ENCODE results near the gene UNC119B. TPM values are rescaled to one million over a fixed set of nuclear protein-coding genes. Genes with fewer than 3 reads are reported as not detected.
A peak's percentile ranks its signal among the peaks of the same experiment; 100 is the strongest.

UNC119B gene
- total RNA-seq, 1 donor, result 23.2 TPM

DNA sequence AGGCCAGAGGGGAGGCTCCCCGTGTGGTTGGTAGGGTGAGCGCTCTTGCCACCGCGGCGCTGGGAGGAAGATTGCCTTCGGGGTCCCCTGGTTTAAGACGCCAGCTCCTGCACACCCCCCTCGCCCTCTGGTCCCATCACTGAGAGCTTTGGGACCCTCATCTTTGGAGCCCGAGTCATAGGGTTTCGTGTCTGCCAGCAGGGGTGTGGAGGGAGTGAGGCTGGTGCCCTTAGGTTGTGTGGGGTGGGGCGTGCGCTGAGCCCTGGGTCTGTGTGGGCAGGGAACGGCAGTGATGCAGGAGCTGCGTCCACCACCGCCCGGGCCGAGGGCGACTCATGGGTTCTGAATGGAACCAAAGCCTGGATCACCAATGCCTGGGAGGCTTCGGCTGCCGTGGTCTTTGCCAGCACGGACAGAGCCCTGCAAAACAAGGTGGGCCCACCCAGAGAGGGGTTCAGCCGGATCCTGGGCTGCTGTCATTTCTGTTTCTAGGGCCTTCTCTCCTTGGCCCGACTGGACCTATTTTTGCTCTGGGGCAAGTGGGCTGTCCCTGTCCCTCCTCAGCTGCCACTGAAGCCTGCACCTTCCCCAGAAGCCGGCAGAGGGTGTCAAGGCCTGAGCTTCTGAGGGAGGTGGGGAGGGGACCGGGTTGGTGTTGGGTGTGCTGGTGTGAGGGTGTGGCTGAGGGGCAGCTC lies 27.4 kb downstream of the UNC119B start:
- peak; percentile 81 for DNase-seq (ENCODE audit: insufficient read length, low spot score, missing footprints)
- TF ChIP-seq, protein P1, sequence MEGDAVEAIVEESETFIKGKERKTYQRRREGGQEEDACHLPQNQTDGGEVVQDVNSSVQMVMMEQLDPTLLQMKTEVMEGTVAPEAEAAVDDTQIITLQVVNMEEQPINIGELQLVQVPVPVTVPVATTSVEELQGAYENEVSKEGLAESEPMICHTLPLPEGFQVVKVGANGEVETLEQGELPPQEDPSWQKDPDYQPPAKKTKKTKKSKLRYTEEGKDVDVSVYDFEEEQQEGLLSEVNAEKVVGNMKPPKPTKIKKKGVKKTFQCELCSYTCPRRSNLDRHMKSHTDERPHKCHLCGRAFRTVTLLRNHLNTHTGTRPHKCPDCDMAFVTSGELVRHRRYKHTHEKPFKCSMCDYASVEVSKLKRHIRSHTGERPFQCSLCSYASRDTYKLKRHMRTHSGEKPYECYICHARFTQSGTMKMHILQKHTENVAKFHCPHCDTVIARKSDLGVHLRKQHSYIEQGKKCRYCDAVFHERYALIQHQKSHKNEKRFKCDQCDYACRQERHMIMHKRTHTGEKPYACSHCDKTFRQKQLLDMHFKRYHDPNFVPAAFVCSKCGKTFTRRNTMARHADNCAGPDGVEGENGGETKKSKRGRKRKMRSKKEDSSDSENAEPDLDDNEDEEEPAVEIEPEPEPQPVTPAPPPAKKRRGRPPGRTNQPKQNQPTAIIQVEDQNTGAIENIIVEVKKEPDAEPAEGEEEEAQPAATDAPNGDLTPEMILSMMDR (IDR thresholded peaks at IDR 0.05; ENCODE audit: extremely low read depth, low read depth, low read length), result peak; percentile 18
- Histone ChIP-seq H3K36me3 (ENCODE audit: insufficient read depth, low read length) (no peaks in the 10 kb centered on the region), H3K9me3 (ENCODE audit: low read depth, low read length) (no peaks in the 10 kb centered on the region), H3K4me1 (ENCODE audit: insufficient read depth, low read length) (no peaks in the 10 kb centered on the region), H2AFZ (ENCODE audit: low read length) (no peak overlapping the region), H3K27ac (ENCODE audit: low read depth, low read length) (no peak overlapping the region), H3K4me2 (ENCODE audit: insufficient read depth, low read length) (no peak overlapping the region), H4K20me1 (ENCODE audit: insufficient read depth, low read length) (no peaks in the 10 kb centered on the region), H3K27me3 (ENCODE audit: insufficient read depth, low read length) (no peaks in the 10 kb centered on the region), H3K4me3 (ENCODE audit: insufficient read depth, low read length) (no peak overlapping the region), H3K79me2 (ENCODE audit: insufficient read depth, low read length) (no peaks in the 10 kb centered on the region)

DNA sequence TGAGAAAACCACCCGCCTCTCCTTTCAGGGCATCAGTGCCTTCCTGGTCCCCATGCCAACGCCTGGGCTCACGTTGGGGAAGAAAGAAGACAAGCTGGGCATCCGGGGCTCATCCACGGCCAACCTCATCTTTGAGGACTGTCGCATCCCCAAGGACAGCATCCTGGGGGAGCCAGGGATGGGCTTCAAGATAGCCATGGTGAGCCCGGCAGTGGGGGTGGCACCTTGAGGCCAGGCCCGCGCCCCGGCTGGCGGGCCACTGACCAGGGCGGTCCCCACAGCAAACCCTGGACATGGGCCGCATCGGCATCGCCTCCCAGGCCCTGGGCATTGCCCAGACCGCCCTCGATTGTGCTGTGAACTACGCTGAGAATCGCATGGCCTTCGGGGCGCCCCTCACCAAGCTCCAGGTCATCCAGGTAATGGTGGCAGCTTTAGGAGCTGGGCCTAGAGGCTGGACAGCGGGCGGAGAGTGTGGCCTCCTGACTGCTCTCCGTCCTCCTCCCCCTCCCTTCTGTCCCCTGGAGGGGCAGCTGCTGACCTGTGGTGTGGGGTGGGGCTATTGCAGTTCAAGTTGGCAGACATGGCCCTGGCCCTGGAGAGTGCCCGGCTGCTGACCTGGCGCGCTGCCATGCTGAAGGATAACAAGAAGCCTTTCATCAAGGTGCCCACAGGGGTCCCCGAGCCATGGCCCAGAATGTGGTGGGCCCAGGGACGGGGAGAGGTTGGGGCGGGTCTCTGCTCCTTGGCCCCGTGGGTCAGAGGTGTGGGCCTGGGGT lies 28.2 kb downstream of the UNC119B start:
- Histone ChIP-seq H3K27ac (ENCODE audit: low read depth, low read length) (no peak overlapping the region), H3K27me3 (ENCODE audit: insufficient read depth, low read length) (no peaks in the 10 kb centered on the region), H3K4me3 (ENCODE audit: insufficient read depth, low read length) (no peak overlapping the region), H2AFZ (ENCODE audit: low read length) (no peak overlapping the region), H3K36me3 (ENCODE audit: insufficient read depth, low read length) (no peaks in the 10 kb centered on the region), H3K4me1 (ENCODE audit: insufficient read depth, low read length) (no peaks in the 10 kb centered on the region), H3K79me2 (ENCODE audit: insufficient read depth, low read length) (no peaks in the 10 kb centered on the region), H4K20me1 (ENCODE audit: insufficient read depth, low read length) (no peaks in the 10 kb centered on the region), H3K9me3 (ENCODE audit: low read depth, low read length) (no peaks in the 10 kb centered on the region), H3K4me2 (ENCODE audit: insufficient read depth, low read length) (no peak overlapping the region)
- TF ChIP-seq, protein P1 (IDR thresholded peaks at IDR 0.05; ENCODE audit: extremely low read depth, low read depth, low read length), result no peak
- DNase-seq (ENCODE audit: insufficient read length, low spot score, missing footprints), result no peak

DNA sequence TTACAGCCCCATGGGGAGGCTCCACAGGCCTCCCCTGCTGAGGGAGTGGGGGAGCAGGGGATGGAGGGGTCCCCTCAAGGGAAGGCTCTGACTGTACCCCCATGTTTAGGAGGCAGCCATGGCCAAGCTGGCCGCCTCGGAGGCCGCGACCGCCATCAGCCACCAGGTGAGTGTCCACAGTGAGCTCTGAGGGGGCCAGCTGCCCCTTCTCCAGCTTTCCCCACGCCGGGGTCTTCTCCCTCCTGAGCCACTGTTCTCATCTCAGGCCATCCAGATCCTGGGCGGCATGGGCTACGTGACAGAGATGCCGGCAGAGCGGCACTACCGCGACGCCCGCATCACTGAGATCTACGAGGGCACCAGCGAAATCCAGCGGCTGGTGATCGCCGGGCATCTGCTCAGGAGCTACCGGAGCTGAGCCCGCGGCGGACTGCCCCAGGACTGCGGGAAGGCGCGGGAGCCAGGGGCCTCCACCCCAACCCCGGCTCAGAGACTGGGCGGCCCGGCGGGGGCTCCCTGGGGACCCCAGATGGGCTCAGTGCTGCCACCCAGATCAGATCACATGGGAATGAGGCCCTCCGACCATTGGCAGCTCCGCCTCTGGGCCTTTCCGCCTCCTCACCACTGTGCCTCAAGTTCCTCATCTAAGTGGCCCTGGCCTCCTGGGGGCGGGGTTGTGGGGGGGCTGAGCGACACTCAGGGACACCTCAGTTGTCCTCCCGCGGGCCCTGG lies 28.9 kb downstream of the UNC119B start:
- no peaks in the 10 kb centered on the region for H3K4me1 ChIP-seq (ENCODE audit: insufficient read depth, low read length)

More for the DNA sequence above, 28.9 kb downstream of the UNC119B start:
- Histone ChIP-seq H3K27ac (ENCODE audit: low read depth, low read length) (no peak overlapping the region), H3K9me3 (ENCODE audit: low read depth, low read length) (no peaks in the 10 kb centered on the region), H3K36me3 (ENCODE audit: insufficient read depth, low read length) (no peaks in the 10 kb centered on the region), H3K4me2 (ENCODE audit: insufficient read depth, low read length) (no peak overlapping the region), H2AFZ (ENCODE audit: low read length) (no peak overlapping the region), H3K27me3 (ENCODE audit: insufficient read depth, low read length) (no peaks in the 10 kb centered on the region), H3K79me2 (ENCODE audit: insufficient read depth, low read length) (no peaks in the 10 kb centered on the region), H4K20me1 (ENCODE audit: insufficient read depth, low read length) (no peaks in the 10 kb centered on the region), H3K4me3 (ENCODE audit: insufficient read depth, low read length) (no peak overlapping the region)
- TF ChIP-seq, protein P1 (IDR thresholded peaks at IDR 0.05; ENCODE audit: extremely low read depth, low read depth, low read length), result no peak
- no peak for DNase-seq (ENCODE audit: insufficient read length, low spot score, missing footprints)

Measured in osteoblast (primary cell).